Psoas muscle (tissue), 8 donors: ENCODE data around the gene STAT4. TPM values are rescaled to one million over a fixed set of nuclear protein-coding genes. Genes with fewer than 3 reads are reported as not detected.

Source experiments
- ATAC-seq, 4 donors: fragments of 200-7000 bp; cut with Tn5 transposase; one replicate each; pipeline ENCODE4 v1.9.1; 2020; ENCODE audit warnings: moderate library complexity in 3 of 4, mild to moderate bottlenecking in 2 of 4
- DNase-seq, 2 donors: peaks; one replicate each; pipeline ENCODE4 v3.0.0-alpha.2; 2020
- H3K27ac ChIP-seq: fragments of 200-600 bp; one replicate; pipeline ENCODE4 v1.8.0; 2022
- H3K27me3 ChIP-seq, 3 donors: fragments of 200-600 bp in 1 of 3; one replicate each; pipeline versions ENCODE4 v1.6.1 to v1.8.0; 2013 to 2022; ENCODE audit warnings: low read length in 2 of 3, mild to moderate bottlenecking in 2 of 3, moderate library complexity in 1 of 3; ENCODE audit not compliant: insufficient read depth in 3 of 3
- H3K36me3 ChIP-seq, 2 donors: fragments of 200-600 bp in 1 of 2; one replicate each; pipeline versions ENCODE4 v1.6.1 to v1.8.0; 2013 to 2022; ENCODE audit warnings: low read depth in 1 of 2, mild to moderate bottlenecking in 1 of 2, moderate library complexity in 1 of 2; ENCODE audit not compliant: insufficient read depth in 1 of 2
- H3K4me1 ChIP-seq: fragments of 200-600 bp; one replicate; pipeline ENCODE4 v1.8.0; 2022
- H3K4me3 ChIP-seq: fragments of 200-600 bp; one replicate; pipeline ENCODE4 v1.8.0; 2022; ENCODE audit warnings: mild to moderate bottlenecking
- H3K9me3 ChIP-seq: fragments of 200-600 bp; one replicate; pipeline ENCODE4 v1.8.0; 2022
- CTCF ChIP-seq: fragments of 200-600 bp; IDR thresholded peaks from one replicate; pipeline ENCODE4 v1.8.0; 2022; ENCODE audit warnings: antibody characterized with exemption
- WGBS, 3 donors: extraction: QIAGEN DNeasy Blood & Tissue Kit; methylation state at CpG; one replicate each; pipeline versions ENCODE4 v1.1.6 to v1.1.7; 2013; 5-methylcytosine and 5-hydroxymethylcytosine counted together
- intact Hi-C, 2 donors: fragments of 100-400 bp; cut with DNase I; formaldehyde crosslinking; loops; one replicate each; pipeline versions ENCODE4 v1.11.0 to v1.14.2; 2022
- polyA plus RNA-seq, 3 donors: library from polyadenylated mRNA; stranded (reverse); fragments of 200-250 nt; gene quantifications; one replicate each; pipeline ENCODE4 v1.2.3, GENCODE V29; 2013
- total RNA-seq, 4 donors: library from RNA; stranded (reverse); fragmentation: NEBNext Ultra II Directional in 2 of 4; extraction: Animal tissue kit (Norgen Biotek cat#: 25700) in 2 of 4; gene quantifications; one replicate each; pipeline versions ENCODE4 v1.2.1 to v1.2.4, GENCODE V29; 2021 to 2023
- donor health status: healthy with polysubstance abuse.
- donor health status: DM: no; HTN: no; CAD: no; lungs with moderate emphysema.
- donor health status: Bipolar disorder and iron deficiency.
- donor health status: healthy.
- donor health status: DM: yes; HTN: yes; CAD: no.
- donor health status: DM: no; HTN: no; CAD: no.
- donor health status: DM: no; HTN: no; CAD: no.
- donor health status: DM: yes; HTN: yes; CAD: no.

STAT4 gene
- total and polyA plus RNA-seq, 7 donors: 0.19 to 0.56 (median 0.30) TPM

GRCh38 chr2:191082321-191082720 lies 68.5 kb downstream of the STAT4 start:
- no peak for TF ChIP-seq CTCF
- Histone ChIP-seq H3K27me3 (no peaks in the 10 kb centered on the region), H3K4me1 (no peaks in the 10 kb centered on the region), H3K4me3 (no peak overlapping the region), H3K27ac (no peak overlapping the region), H3K9me3 (no peaks in the 10 kb centered on the region), H3K36me3 (no peaks in the 10 kb centered on the region)
- intact Hi-C loops: no loop called here
- ATAC-seq (no peak), DNase-seq (no peak)
- WGBS, 3 donors: 54 to 61% (median 56%) methylated on average over 2 of the region's 2 CpGs

GRCh38 chr2:191081411-191082155 lies 69.2 kb downstream of the STAT4 start:
- no peak for TF ChIP-seq CTCF
- no peak for ATAC-seq
- Histone ChIP-seq H3K36me3 (no peaks in the 10 kb centered on the region), H3K27ac (no peak overlapping the region), H3K4me1 (no peaks in the 10 kb centered on the region), H3K27me3 (no peaks in the 10 kb centered on the region), H3K9me3 (no peaks in the 10 kb centered on the region), H3K4me3 (no peak overlapping the region)
- no peak for DNase-seq
- 63 to 73% (median 66%) methylated on average over 3 of the region's 3 CpGs for WGBS, 3 donors
- intact Hi-C loops: no loop called here

- Histone ChIP-seq H3K4me1 (no peaks in the 10 kb centered on the region), H3K4me3 (no peak overlapping the region), H3K27ac (no peak overlapping the region), H3K36me3 (no peaks in the 10 kb centered on the region), H3K27me3 (no peaks in the 10 kb centered on the region), H3K9me3 (no peaks in the 10 kb centered on the region)
- DNase-seq (no peak), ATAC-seq (no peak)
- WGBS, 3 donors: 61 to 74% (median 64%) methylated on average over 3 of the region's 3 CpGs
- intact Hi-C loops: no loop called here
- no peak for TF ChIP-seq CTCF
Measured at GRCh38 chr2:191078165-191078867, 72.5 kb downstream of the STAT4 start.

GRCh38 chr2:191070276-191070675 lies 80.5 kb downstream of the STAT4 start:
- H3K4me1 ChIP-seq: peaks cover 4% of the 10 kb centered on the region
- no peak for ATAC-seq
- no peaks in the 10 kb centered on the region for H3K36me3 ChIP-seq
- no peak overlapping the region for H3K4me3 ChIP-seq
- no peak for DNase-seq
- intact Hi-C loops: no loop called here
- no peaks in the 10 kb centered on the region for H3K9me3 ChIP-seq
- WGBS, 3 donors: 64 to 76% (median 67%) methylated on average over 1 of the region's 1 CpG
- no peaks in the 10 kb centered on the region for H3K27me3 ChIP-seq
- no peak for TF ChIP-seq CTCF
- no peak overlapping the region for H3K27ac ChIP-seq
